Endothelial cell of umbilical vein (primary cell): ENCODE measurements around the gene DHX35. TPM values are rescaled to one million over a fixed set of nuclear protein-coding genes. Genes with fewer than 3 reads are reported as not detected.

Experiments
- BruUV-seq: library from RNA; stranded (reverse); fragments of 400-500 nt; replicated peaks from 2 replicates; lab custom pipeline; 2021; lab: Mats Ljungman, UMichigan
- CTCF ChIA-PET: fragments of 300-600, 350-600 bp; sonication (Branson Sonifier 250); formaldehyde crosslinking; loops from one replicate; lab custom pipeline; 2021; ENCODE audit warnings: antibody characterized with exemption, inconsistent platforms; lab: Charles Lee
- POLR2A ChIA-PET: fragments of 300-600, 350-600 bp; sonication (Branson Sonifier 250); formaldehyde crosslinking; loops from one replicate; lab custom pipeline; 2021; ENCODE audit warnings: antibody characterized with exemption, inconsistent platforms; lab: Charles Lee
- DNase-seq: peaks from one replicate; pipeline ENCODE4 v3.0.0-alpha.2; 2011; ENCODE audit warnings: low read depth, low spot score
- FAIRE-seq: peaks from 2 replicates; lab custom pipeline; 2011; peaks lifted over from hg19 to GRCh38; lab: Jason Lieb, UNC
- H2AFZ ChIP-seq: 2 replicates; pipeline ENCODE4 v1.6.0; 2012; ENCODE audit warnings: low read depth, low read length, control low read depth, inconsistent platforms
- H3K27ac ChIP-seq: 2 replicates; pipeline ENCODE4 v1.5.1; 2011; ENCODE audit warnings: low read depth, mild to moderate bottlenecking, control low read depth, low read length, moderate library complexity; ENCODE audit not compliant: insufficient read depth
- H3K27me3 ChIP-seq, 2 experiments: 2 replicates each; pipeline versions ENCODE4 v1.6.0 to v1.6.1; 2011; ENCODE audit warnings: low read length in 2 of 2, mixed read lengths in 1 of 2; ENCODE audit not compliant: control insufficient read depth in 2 of 2, insufficient read depth in 2 of 2
- H3K36me3 ChIP-seq, 2 experiments: 2 replicates in 1 of 2; 3 replicates in 1 of 2; pipeline ENCODE4 v1.5.1; 2011; ENCODE audit warnings: low read length in 2 of 2, mild to moderate bottlenecking in 1 of 2, moderate library complexity in 1 of 2; ENCODE audit not compliant: control insufficient read depth in 2 of 2, insufficient read depth in 2 of 2; ENCODE audit errors: extremely low read depth in 1 of 2
- H3K4me1 ChIP-seq: 3 replicates; pipeline ENCODE4 v1.5.1; 2011; ENCODE audit warnings: mild to moderate bottlenecking, low read length; ENCODE audit not compliant: control insufficient read depth, insufficient read depth; ENCODE audit errors: extremely low read depth
- H3K4me2 ChIP-seq: 2 replicates; pipeline ENCODE4 v1.6.1; 2011; ENCODE audit warnings: low read length, control low read depth, mixed read lengths; ENCODE audit not compliant: insufficient read depth
- H3K4me3 ChIP-seq, 3 experiments: fragments of 200-600 bp in 1 of 3; sonication (generic), shearing (Covaris generic) in 1 of 3; replicated peaks in 1 of 3; 2 replicates each; pipeline ENCODE4 v1.5.1; 2011 to 2016; ENCODE audit warnings: control low read depth in 3 of 3, low read length in 3 of 3, mild to moderate bottlenecking in 2 of 3, inconsistent platforms in 1 of 3, low read depth in 1 of 3, moderate library complexity in 1 of 3; ENCODE audit not compliant: insufficient read depth in 1 of 3
- H3K79me2 ChIP-seq: 2 replicates; pipeline ENCODE4 v1.6.0; 2012; ENCODE audit warnings: low read length, inconsistent platforms; ENCODE audit not compliant: control insufficient read depth, insufficient read depth
- H3K9ac ChIP-seq: replicated peaks from 2 replicates; pipeline ENCODE3; 2011; ENCODE audit warnings: low read length, control low read depth; ENCODE audit not compliant: insufficient read depth; ENCODE audit errors: extremely low read depth
- H3K9me1 ChIP-seq: replicated peaks from 3 replicates; pipeline ENCODE4 v1.6.0; 2011; ENCODE audit warnings: mild to moderate bottlenecking, low read length; ENCODE audit not compliant: control insufficient read depth, insufficient read depth; ENCODE audit errors: extremely low read depth
- H3K9me3 ChIP-seq: replicated peaks from 2 replicates; pipeline ENCODE4 v1.5.1; 2012; ENCODE audit warnings: low read length, inconsistent platforms; ENCODE audit not compliant: control insufficient read depth, insufficient read depth
- H4K20me1 ChIP-seq: replicated peaks from 2 replicates; pipeline ENCODE3; 2011; ENCODE audit warnings: mild to moderate bottlenecking, low read length; ENCODE audit not compliant: control insufficient read depth, insufficient read depth; ENCODE audit errors: extremely low read depth
- CTCF ChIP-seq, 2 donors: IDR thresholded peaks; 1 replicate in 1 of 2; 2 replicates in 1 of 2; pipeline ENCODE4 v1.5.1; 2011; ENCODE audit warnings: low read length in 2 of 2, mild to moderate bottlenecking in 2 of 2, moderate library complexity in 2 of 2, control low read depth in 1 of 2, inconsistent platforms in 1 of 2, low read depth in 1 of 2; ENCODE audit not compliant: insufficient read depth in 1 of 2; ENCODE audit errors: extremely low read depth in 1 of 2
- EZH2 ChIP-seq: IDR thresholded peaks from 2 replicates; pipeline ENCODE4 v1.6.1; 2012; ENCODE audit warnings: borderline replicate concordance, low read depth, mild to moderate bottlenecking, moderate library complexity, low read length, inconsistent platforms; ENCODE audit not compliant: severe bottlenecking
- FOS ChIP-seq: IDR thresholded peaks from 2 replicates; pipeline ENCODE4 v1.6.1; 2011; ENCODE audit warnings: mild to moderate bottlenecking, low read length, moderate library complexity, borderline replicate concordance; ENCODE audit not compliant: insufficient read depth
- GATA2 ChIP-seq: IDR thresholded peaks from 2 replicates; pipeline ENCODE4 v1.7.0; 2011; ENCODE audit warnings: low read depth, mild to moderate bottlenecking, moderate library complexity, mixed read lengths, low read length; ENCODE audit not compliant: insufficient read length, insufficient read depth
- JUN ChIP-seq: IDR thresholded peaks from 2 replicates; pipeline ENCODE4 v1.6.1; 2011; ENCODE audit warnings: borderline replicate concordance, low read depth; ENCODE audit not compliant: insufficient read length, insufficient read depth
- MAX ChIP-seq: IDR thresholded peaks from 2 replicates; pipeline ENCODE4 v1.6.1; 2011; ENCODE audit not compliant: insufficient read depth, insufficient read length
- MYC ChIP-seq: IDR thresholded peaks from one replicate; pipeline ENCODE4 v1.6.1; 2011; ENCODE audit warnings: mild to moderate bottlenecking, low read depth, low read length
- POLR2A ChIP-seq: IDR thresholded peaks from 2 replicates; pipeline ENCODE4 v1.6.1; 2012; ENCODE audit warnings: low read depth, mild to moderate bottlenecking, control low read depth, low read length
- POLR2AphosphoS5 ChIP-seq: IDR thresholded peaks from 2 replicates; pipeline ENCODE4 v1.6.1; 2012; ENCODE audit warnings: low read depth, mild to moderate bottlenecking, control low read depth, low read length, moderate library complexity; ENCODE audit not compliant: insufficient read depth
- dilution Hi-C: fragments of 300-500 bp; cut with MboI; formaldehyde crosslinking; loops from one replicate; pipeline ENCODE4 v1.15.0; 2019; ENCODE audit warnings: low sequenced_read_pairs; ENCODE audit not compliant: extremely low pct_ligation_motif_present
- intact Hi-C: fragments of 100-400 bp; cut with micrococcal nuclease; formaldehyde crosslinking; loops from one replicate; pipeline ENCODE4 v1.10.0; 2022
- polyA plus RNA-seq, 4 experiments: library from polyadenylated mRNA; depleted of rRNA in 3 of 4; stranded (reverse) in 3 of 4; unstranded in 1 of 4; fragments of >200 nt; gene quantifications; 2 replicates each; pipeline versions ENCODE4 v1.2.1 to v1.2.3, GENCODE V29; 2011 to 2012; ENCODE audit warnings: missing spikeins in 1 of 4
- total RNA-seq: library from RNA; stranded (reverse); gene quantifications from 2 replicates; pipeline ENCODE4 v1.2.3, GENCODE V29; 2021

The DHX35 gene
- total and polyA plus RNA-seq, 2 donors (not counting 3 experiments of a cell fraction or from before 2014, with no cell fraction given), result 10.0 to 13.0 TPM

GRCh38 chr20:38917657-38918056, 44.5 kb upstream of the DHX35 start:
- Histone ChIP-seq H3K9me3 (no peaks in the 10 kb centered on the region), H2AFZ (no peak overlapping the region), H3K4me1 (no peaks in the 10 kb centered on the region), H3K9me1 (no peaks in the 10 kb centered on the region), H3K4me2 (no peak overlapping the region), H4K20me1 (no peaks in the 10 kb centered on the region), H3K79me2 (no peaks in the 10 kb centered on the region), H3K4me3 (no peak overlapping the region), H3K27me3 (peaks cover 0 to 3% of the 10 kb centered on the region in 2 experiments), H3K27ac (no peak overlapping the region), H3K36me3 (peaks cover 0 to 36% of the 10 kb centered on the region in 2 experiments), H3K9ac (no peak overlapping the region)
- dilution Hi-C loops (no loop called here), intact Hi-C loops (no loop called here)
- BruUV-seq, result no TSS peak
- POLR2A ChIA-PET, result no interaction called here
- TF ChIP-seq FOS (no peak), POLR2A (no peak), CTCF (IDR thresholded peaks at IDR 0.05; ENCODE audit: extremely low read depth in 1 of 2, insufficient read depth in 1 of 2, low read depth in 1 of 2, low read length in 2 of 2) (no peak), EZH2 (no peak), POLR2AphosphoS5 (no peak), GATA2 (no peak), MAX (no peak), JUN (no peak), MYC (no peak)
- DNase-seq (no peak), FAIRE-seq (no peak)
- CTCF ChIA-PET, result interaction anchor here (1.2 kb wide), 1 partner anchor 8 kb away, joined by 4 read pairs; the partner anchor contains the start of gene FAM83D
